Urothelium cell line (cell line): ENCODE data around the gene SLC25A41.

Experiments used
- DNase-seq: peaks from one replicate; pipeline ENCODE4 v3.0.0; 2011; ENCODE audit warnings: low spot score, mixed read lengths
- FAIRE-seq: peaks from 2 replicates; lab custom pipeline; 2011; peaks lifted over from hg19 to GRCh38; lab: Jason Lieb, UNC

SLC25A41 gene

DNA sequence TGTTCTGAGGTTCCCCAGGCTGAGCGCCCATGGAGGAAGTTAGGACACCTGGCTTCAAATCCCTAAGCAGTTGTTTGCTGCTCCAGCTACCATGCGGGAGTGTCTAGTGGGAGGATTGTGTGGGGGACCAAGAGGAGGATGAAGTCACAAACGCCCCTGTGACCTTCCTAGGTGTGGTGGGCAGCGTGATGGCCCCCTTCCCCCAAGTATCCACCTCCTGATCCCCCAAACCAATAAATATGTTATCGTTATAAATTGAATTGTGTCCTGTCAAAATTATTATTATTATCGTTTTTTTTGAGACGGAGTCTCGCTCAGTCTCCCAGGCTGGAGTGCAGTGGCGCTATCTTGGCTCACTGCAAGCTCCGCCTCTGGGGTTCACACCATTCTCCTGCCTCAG, at the start of gene SLC25A41:
Gene SLC25A41, minus strand, starts transcription at position 101 of the 400 bp plus-strand sequence. Its CDS starts 70 bp downstream, at position 31.
- no peak for DNase-seq
- no peak for FAIRE-seq

- DNase-seq (no peak), FAIRE-seq (no peak)
Observed at GRCh38 chr19:6483235-6483634, 49.7 kb upstream of the SLC25A41 start.

DNA sequence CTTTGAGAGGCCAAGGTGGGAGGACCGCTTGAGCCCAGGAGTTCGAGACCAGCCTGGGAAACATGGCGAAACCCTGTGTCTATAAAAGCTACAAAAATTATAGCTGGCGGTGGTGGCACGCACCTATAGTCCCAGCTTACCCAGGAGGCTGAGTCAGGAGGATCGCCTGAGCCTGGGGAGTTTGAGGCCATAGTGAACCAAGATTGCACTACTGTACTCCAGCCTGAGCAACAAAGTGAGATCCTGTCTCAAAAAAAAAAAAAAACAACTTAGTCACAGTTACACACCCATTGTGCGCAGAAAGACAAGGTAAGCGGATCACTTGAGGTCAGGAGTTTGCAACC, 48.8 kb upstream of the SLC25A41 start:
- no peak for FAIRE-seq

GRCh38 chr19:6481541-6482342, 48.2 kb upstream of the SLC25A41 start, which contains the start of gene DENND1C:
Gene DENND1C (minus strand): TSS chr19:6481787. CDS start chr19:6481695, 92 bp downstream.
- DNase-seq, result no peak
- no peak for FAIRE-seq

More for the DNA sequence above, 48.8 kb upstream of the SLC25A41 start:
- no peak for DNase-seq

DNA sequence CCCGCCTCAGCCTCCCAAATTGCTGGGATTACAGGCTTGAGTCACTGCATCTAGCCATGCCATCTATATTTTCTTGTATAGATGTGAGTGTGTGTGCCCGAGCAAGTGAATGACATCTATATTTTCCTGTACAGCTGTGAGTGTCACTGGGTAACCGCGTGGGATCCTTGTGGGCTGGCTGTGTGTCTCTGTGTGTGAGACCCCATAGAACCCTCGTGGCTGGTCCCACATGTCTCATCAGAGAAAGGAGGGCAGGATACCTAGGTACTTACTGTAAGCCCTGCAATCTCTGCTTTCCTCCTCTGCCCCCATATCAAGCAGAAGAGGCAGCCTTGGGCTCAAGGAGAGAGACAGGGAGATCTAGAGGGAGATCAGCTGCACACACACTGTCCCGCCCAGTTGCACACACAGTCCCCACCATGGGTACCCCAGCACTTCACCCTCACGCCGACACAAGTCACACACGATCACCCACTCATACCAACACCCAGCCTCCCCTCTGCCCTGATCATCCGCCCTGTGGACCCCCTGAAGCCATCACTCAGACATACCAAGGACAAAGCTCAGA, 47.4 kb upstream of the SLC25A41 start:
- DNase-seq (no peak), FAIRE-seq (no peak)

- FAIRE-seq (no peak), DNase-seq (no peak)
Observed at GRCh38 chr19:6479836-6480398, 46.4 kb upstream of the SLC25A41 start.

DNA sequence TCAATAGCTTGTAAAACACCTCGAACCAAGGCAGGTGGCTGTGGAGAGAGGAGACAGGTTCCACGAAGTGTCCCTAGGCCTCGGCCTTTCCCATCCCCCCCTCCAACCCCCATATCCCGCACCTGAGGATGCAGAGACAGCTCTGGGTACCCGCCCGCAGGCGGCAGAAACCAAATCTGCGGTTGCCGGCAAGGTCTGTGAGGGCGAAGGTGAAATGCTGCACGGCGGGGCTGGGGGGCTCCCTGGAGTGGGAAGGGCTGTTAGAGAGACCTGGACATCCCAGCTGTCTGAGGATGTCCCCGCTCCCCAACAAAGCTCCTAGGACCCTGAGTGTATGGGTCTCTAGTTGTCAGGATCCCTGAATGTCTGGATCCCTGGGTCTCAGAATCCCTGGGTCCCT, 45.3 kb upstream of the SLC25A41 start:
- DNase-seq (no peak), FAIRE-seq (no peak)

DNA sequence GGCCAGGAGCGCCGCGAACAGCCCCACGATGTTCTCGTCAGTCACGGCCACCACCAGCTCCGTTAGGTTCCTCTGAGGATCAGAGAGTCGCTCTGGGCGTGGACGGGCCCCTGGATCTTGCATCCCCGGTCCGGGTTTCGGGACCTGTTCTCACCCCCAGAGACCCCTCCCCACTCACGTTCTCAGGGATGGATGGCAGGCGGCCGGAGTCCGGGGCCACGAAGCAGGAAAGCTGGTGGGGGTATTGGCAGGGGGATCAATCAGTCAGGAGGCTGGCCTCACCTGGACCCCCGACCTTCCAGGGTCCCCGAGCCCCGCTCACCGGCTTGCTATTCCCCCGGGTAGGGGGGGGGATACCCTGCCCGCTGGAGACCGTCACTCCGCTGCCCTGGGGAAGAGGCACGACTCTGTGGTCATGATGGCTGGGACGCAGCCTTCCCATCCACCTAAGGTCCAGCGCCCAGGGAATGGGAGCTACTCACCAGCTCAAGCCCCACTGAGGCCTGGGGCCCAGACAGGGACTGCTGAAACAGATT, 43.4 kb upstream of the SLC25A41 start:
- FAIRE-seq (no peak), DNase-seq (no peak)

- FAIRE-seq (no peak), DNase-seq (peak; percentile 27)
Observed at GRCh38 chr19:6476155-6476895, 42.8 kb upstream of the SLC25A41 start.

GRCh38 chr19:6475321-6476108, 42.0 kb upstream of the SLC25A41 start:
- DNase-seq (no peak), FAIRE-seq (no peak)

GRCh38 chr19:6473647-6474046, 40.1 kb upstream of the SLC25A41 start:
- FAIRE-seq, result no peak
- DNase-seq, result no peak

DNA sequence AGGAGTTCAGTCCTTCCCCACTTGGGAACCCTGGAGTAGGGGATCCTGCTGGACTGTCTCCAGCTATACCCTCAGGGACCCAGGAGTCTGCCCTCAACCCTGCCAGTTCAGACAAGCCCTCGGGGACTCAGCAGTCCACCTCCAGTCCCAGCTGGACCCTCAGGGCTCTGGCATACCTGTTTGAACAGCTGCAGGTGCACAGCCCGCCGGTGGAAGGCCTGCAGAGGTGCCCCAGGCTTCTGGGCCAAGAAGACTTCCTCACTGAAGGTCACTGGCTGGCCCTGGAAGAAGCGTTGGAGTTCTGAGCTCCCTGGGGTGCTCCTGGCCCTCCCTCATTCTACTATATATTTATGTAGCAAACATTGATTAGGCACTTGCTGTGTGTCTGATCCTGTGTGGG, 39.1 kb upstream of the SLC25A41 start:
- FAIRE-seq (no peak), DNase-seq (no peak)

- DNase-seq (no peak), FAIRE-seq (no peak)
Observed at GRCh38 chr19:6471076-6471475, 37.5 kb upstream of the SLC25A41 start.

DNA sequence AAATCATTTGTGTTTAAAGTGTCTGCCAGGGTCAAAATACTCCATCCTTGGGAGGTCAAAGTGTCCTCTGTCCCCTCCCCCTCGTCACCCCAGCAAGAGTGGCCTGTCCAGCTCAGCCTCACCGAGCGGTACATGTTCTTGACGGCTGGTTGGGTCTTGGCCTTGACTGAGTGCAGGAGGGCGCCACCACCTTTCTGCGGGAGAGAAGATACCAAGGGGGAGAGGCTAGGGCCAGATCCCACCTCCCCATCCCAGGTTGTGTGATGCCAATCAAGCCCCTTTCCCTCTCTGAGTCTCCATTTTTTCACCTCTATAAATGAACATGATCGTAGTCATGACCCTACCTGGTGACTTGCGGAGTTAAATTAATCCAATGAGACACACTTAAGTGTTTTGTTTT, 36.6 kb upstream of the SLC25A41 start:
- FAIRE-seq, result no peak

DNA sequence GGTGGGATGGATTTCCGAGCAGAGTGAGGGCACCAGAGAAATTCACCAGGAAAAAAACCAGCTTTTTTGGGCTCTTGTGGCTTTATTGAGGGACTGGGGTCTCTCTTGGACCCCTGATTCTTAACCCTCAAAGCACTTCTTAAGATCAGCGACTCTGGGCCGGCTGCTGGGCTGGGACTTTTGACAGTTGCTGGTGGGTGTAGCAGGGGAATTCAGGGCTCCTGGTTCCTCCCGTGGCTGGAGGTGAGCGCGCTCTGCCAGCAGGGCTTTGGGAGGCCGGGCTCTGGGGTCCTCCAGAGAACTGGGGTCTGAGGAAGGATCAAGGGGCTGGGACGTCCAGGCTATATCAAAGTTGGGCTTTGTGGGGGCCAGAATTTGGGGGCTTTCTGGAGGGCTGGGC, 33.8 kb upstream of the SLC25A41 start:
- FAIRE-seq (no peak), DNase-seq (no peak)

More for the DNA sequence above, 36.6 kb upstream of the SLC25A41 start:
- no peak for DNase-seq

- no peak for FAIRE-seq
Observed at GRCh38 chr19:6466526-6467248, 33.1 kb upstream of the SLC25A41 start.

DNA sequence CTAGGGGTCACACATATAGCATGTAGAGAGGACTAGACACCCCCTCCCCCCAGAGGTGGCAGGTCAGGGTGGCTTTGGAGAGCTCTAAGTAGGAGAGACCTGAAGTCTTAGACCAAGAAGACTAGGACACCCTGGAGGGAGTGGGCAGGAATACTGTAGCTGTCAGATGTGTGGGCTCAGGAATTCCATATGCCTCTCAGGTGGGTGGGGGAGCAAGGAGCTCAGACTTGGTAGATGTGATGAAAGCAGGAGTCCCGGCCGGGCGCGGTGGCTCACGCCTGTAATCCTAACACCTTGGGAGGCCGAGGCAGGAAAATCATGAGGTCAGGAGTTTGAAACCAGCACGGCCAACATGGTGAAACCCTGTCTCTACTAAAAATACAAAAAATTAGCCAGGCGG, 32.1 kb upstream of the SLC25A41 start:
- FAIRE-seq, result no peak
- DNase-seq, result no peak

More at GRCh38 chr19:6466526-6467248, 33.1 kb upstream of the SLC25A41 start:
- DNase-seq, result no peak

- DNase-seq (no peak), FAIRE-seq (no peak)
Observed at GRCh38 chr19:6465006-6465405, 31.4 kb upstream of the SLC25A41 start.

DNA sequence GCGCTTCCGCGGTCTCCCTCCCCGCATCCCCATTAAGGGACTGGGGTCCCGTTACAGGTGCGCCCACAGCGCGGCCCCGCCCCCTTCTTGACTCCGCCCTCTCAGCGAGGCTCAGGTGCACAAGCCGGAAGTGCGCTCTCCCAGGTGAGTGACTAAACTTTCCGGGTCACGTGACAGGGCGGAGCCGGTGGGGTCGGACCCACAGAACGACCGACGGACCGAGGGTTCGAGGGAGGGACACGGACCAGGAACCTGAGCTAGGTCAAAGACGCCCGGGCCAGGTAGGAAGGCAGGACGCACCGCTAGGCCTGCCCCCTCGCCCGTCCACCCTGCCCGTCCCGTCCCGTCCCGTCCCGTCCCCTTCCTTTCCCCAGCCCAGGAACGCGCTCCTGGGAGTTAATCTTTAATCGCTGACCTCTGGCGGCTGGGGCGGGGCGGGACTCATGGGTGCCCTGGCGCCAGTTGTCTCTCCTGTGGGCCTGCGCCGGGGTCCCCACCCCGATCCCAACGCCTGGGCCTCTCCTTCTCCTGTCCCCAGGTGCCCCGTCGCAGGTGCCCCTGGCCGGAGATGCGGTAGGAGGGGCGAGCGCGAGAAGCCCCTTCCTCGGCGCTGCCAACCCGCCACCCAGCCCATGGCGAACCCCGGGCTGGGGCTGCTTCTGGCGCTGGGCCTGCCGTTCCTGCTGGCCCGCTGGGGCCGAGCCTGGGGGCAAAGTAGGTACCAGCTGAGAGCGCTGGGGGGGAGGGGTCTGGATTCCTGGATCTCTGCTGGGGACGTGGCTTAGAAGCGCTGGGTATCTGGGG, 30.7 kb upstream of the SLC25A41 start, which contains the start of gene CRB3:
Gene CRB3, plus strand, starts transcription at position 202 of the 804 bp plus-strand sequence. Its CDS starts 431 bp downstream, at position 633.
- DNase-seq (no peak), FAIRE-seq (no peak)
